Nephron progenitor cell (in vitro differentiated cells): ENCODE results near the gene TCHHL1.
A peak's percentile ranks its signal among the peaks of the same experiment; 100 is the strongest.

Source experiments
- DNase-seq: peaks from one replicate; pipeline ENCODE4 v3.0.0; 2021
- H3K27ac Mint-ChIP-seq: 2 replicates; pipeline ENCODE4 v1.8.0; 2021; ENCODE audit warnings: mild to moderate bottlenecking, moderate library complexity, mixed read lengths
- H3K27me3 Mint-ChIP-seq: 2 replicates; pipeline ENCODE4 v1.8.0; 2021; ENCODE audit warnings: mild to moderate bottlenecking, low read depth, mixed read lengths; ENCODE audit not compliant: poor library complexity
- H3K36me3 Mint-ChIP-seq: 2 replicates; pipeline ENCODE4 v1.8.0; 2021; ENCODE audit warnings: low read depth, mixed read lengths
- H3K4me1 Mint-ChIP-seq: 2 replicates; pipeline ENCODE4 v1.8.0; 2021; ENCODE audit warnings: mixed read lengths
- H3K4me3 Mint-ChIP-seq: 2 replicates; pipeline ENCODE4 v1.8.0; 2021; ENCODE audit warnings: mild to moderate bottlenecking, moderate library complexity, mixed read lengths
- H3K9me3 Mint-ChIP-seq: 2 replicates; pipeline ENCODE4 v1.8.0; 2021; ENCODE audit warnings: mild to moderate bottlenecking, moderate library complexity, mixed read lengths
- TF ChIP-seq, protein P1 (sequence below): fragments of 200-600 bp; sonication (generic); IDR thresholded peaks from 2 replicates; pipeline ENCODE4 v1.5.0; 2021; ENCODE audit warnings: antibody characterized with exemption

The TCHHL1 gene

DNA sequence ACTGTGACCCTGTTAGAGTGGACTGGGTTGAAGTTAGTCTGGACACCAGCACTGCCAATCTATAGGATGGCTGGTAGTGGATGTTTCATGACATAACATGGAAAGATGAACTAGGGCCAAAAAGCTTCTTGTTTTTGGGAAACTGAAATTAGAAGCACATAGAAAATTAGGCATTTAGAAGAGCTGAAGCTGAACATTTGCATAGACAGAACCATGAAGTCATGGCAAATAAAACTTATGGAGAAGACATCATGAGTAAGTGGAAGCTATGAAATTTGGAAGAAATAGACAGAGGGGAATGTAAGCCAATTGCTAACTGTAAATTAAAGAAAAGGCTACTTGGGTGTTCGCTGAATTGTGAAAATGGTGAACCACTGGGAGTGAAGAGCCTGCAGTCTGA lies 49.4 kb downstream of the TCHHL1 start:
- peaks cover 32% of the 10 kb centered on the region for H3K4me1 Mint-ChIP-seq
- TF ChIP-seq, protein P1, sequence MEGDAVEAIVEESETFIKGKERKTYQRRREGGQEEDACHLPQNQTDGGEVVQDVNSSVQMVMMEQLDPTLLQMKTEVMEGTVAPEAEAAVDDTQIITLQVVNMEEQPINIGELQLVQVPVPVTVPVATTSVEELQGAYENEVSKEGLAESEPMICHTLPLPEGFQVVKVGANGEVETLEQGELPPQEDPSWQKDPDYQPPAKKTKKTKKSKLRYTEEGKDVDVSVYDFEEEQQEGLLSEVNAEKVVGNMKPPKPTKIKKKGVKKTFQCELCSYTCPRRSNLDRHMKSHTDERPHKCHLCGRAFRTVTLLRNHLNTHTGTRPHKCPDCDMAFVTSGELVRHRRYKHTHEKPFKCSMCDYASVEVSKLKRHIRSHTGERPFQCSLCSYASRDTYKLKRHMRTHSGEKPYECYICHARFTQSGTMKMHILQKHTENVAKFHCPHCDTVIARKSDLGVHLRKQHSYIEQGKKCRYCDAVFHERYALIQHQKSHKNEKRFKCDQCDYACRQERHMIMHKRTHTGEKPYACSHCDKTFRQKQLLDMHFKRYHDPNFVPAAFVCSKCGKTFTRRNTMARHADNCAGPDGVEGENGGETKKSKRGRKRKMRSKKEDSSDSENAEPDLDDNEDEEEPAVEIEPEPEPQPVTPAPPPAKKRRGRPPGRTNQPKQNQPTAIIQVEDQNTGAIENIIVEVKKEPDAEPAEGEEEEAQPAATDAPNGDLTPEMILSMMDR, result no peak
- H3K27me3 Mint-ChIP-seq, result no peaks in the 10 kb centered on the region
- H3K27ac Mint-ChIP-seq, result no peak overlapping the region
- no peak overlapping the region for H3K4me3 Mint-ChIP-seq
- no peak for DNase-seq
- H3K9me3 Mint-ChIP-seq, result no peaks in the 10 kb centered on the region
- no peaks in the 10 kb centered on the region for H3K36me3 Mint-ChIP-seq

DNA sequence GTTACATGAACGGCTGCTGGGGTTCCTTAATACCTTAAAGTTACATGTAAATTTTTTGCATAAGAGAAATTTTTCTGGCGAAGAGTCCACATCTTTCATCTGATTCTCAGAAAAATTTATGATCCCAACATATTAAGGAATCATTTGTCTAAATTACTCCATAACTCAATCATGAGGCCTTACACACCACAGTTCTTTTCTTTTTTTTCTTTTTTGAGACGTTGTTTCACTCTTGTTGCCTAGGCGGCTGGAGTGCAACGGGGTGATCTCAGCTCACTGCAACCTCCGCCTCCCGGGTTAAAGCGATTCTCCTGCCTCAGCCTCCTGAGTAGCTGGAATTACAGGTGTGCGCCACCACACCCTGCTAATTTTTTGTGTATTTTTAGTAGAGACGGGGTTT lies 50.0 kb downstream of the TCHHL1 start:
- no peak overlapping the region for H3K27ac Mint-ChIP-seq
- no peak overlapping the region for H3K4me3 Mint-ChIP-seq
- peaks cover 35% of the 10 kb centered on the region for H3K4me1 Mint-ChIP-seq
- no peak for DNase-seq
- H3K36me3 Mint-ChIP-seq, result no peaks in the 10 kb centered on the region
- H3K9me3 Mint-ChIP-seq, result no peaks in the 10 kb centered on the region
- TF ChIP-seq, protein P1, result no peak
- H3K27me3 Mint-ChIP-seq, result no peaks in the 10 kb centered on the region

DNA sequence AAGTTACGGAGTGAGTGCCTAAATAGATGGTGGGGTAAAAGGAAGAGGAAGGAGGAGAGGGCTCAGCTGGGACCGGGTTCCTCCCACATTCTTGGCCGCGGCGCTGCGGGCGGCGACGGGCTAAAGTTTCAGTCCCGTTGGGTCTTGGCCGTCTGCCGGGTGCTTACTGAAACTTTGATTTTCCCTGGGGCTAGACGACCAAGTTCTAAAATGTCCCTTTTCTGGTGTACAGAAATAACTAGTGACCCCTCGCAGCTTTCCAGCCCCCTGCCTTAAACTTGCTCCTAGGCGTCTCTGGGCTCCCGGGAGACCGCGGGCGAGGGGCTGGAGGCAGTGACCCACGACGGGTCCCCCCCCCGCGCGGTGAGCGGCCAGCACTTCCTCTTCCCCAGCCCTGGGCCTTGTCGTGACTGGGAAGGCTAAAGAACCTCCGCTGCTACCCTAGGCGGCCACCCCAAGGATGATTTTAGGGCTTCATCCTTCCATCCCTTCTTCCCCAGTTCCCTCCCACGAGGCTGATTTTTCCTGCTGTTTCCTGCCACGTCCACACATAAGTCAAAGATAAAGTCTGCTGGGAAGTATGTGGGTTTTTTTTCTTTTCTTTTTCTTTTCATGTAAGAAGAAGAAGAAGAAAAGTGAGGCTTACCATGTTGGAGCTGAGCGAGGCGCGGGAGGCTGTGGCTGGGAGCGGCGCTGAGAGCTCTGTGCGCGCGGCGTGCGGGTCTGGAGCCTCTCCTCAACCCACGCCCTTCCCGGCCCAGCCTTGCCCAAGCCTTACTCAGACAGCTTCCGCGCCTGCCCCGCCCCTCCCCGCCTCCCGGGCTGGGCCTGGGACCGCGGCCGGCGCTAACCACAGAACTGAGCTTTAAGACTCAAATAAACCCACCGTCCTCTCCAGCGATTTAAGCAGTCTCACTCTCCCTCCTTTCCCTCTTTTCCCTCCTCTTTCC lies 52.3 kb downstream of the TCHHL1 start, which contains the start of gene S100A11:
Gene S100A11 (minus strand): TSS at position 738 of the 950 bp plus-strand sequence. CDS start 89 bp downstream, at position 649.
- H3K27me3 Mint-ChIP-seq, result no peaks in the 10 kb centered on the region
- H3K4me1 Mint-ChIP-seq, result peaks cover 45% of the 10 kb centered on the region
- no peaks in the 10 kb centered on the region for H3K9me3 Mint-ChIP-seq
- TF ChIP-seq, protein P1, result no peak
- peak within 1 kb of the TSS; percentile 99 for H3K27ac Mint-ChIP-seq
- peak; percentile 85 for DNase-seq
- peak within 1 kb of the TSS; percentile 97 for H3K4me3 Mint-ChIP-seq
- peaks cover 22% of the 10 kb centered on the region for H3K36me3 Mint-ChIP-seq

DNA sequence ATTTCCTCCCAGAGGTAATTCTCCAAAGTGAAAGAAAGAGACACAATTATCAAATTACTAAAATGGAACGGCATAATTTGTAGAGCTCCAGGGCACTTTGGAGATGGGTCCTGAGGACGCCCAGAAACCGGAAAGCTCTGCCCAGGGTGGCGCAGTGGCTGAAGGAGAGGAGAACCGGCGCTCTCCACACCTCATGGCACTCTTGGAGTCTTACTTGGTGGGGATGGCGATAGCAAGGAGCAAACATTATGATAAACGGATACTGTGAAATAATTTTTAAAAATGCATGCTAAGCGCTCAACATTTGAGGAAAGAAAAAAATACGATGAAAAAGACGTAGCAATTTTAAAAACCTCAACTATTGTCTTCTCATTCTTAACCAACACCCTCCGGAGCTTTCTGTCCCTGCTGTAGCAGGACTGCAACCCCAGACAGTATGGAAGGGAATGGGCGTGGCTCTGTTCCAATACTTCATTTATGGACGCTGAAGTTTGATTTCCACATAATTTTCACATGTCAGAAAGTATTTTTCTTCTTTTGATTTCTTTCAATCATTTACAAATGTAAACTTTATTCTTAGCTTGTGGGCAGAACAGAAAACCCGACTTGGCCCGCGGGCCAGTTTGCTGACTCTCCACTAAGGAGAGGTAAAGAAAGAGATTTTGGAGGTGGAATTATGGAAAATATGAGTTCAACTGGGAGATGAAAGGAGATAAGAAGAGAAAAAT lies 53.2 kb downstream of the TCHHL1 start:
- DNase-seq, result peak; percentile 8
- Mint-ChIP-seq H3K36me3 (peaks cover 31% of the 10 kb centered on the region), H3K27me3 (no peaks in the 10 kb centered on the region), H3K9me3 (no peaks in the 10 kb centered on the region), H3K4me1 (peaks cover 45% of the 10 kb centered on the region), H3K4me3 (peak overlapping the region; percentile 97), H3K27ac (peak overlapping the region; percentile 99)
- TF ChIP-seq, protein P1, result no peak

DNA sequence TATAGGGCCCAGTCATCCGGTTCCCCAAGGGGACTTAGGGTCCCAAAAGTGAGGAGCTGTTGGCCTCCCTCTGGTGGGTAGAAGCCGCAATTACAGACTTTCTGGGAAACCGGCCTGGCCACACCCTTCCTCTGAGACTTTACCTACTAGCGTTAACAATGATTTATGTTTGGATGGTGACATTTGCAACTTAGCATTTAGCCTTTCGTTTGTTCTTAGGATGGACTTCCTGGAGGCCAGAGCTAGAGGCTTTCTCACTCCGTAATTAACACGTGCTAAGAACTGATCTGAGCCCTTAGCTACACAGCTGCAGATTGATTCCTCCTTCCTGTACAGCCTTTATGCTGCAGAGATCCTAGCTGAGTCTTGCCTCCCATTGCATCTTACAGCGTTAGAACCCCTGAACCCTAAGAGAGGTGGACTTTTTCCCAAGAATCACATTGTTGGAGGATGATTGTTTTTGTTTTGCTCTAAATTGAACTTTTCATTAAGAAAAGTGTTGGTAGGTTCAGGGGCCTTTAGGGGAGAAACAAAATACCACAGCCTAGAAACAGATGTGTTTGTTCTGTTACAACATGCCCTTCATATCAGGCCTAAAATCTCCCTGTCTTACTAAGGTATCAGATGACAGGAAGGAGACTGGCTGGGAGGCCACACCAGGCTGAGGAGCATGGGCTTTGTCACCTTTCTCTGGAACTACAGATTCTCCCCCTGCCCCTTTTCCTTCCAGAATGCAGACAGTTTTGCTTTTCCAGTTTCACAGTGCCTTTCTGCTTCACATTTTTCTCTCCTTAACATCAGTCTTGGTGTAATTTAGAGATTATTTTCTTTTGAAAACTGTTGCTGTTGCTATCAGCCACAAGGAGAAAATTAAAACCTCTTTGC lies 54.0 kb downstream of the TCHHL1 start:
- peak overlapping the region; percentile 97 for H3K4me3 Mint-ChIP-seq
- H3K9me3 Mint-ChIP-seq, result no peaks in the 10 kb centered on the region
- peaks cover 37% of the 10 kb centered on the region for H3K36me3 Mint-ChIP-seq
- H3K27ac Mint-ChIP-seq, result peak overlapping the region; percentile 99
- H3K27me3 Mint-ChIP-seq, result no peaks in the 10 kb centered on the region
- H3K4me1 Mint-ChIP-seq, result peaks cover 45% of the 10 kb centered on the region
- peak; percentile 75 for DNase-seq
- TF ChIP-seq, protein P1, result peak; percentile 70
